ENCODE data around the gene DERL3. TPM values are rescaled to one million over a fixed set of nuclear protein-coding genes. Genes with fewer than 3 reads are reported as not detected.
"Not testable (repeated sequence)": the region's sequence is repeated elsewhere in the genome, so short reads cannot be mapped to it uniquely, and the experiment has no call there.

The DERL3 gene
- total and polyA plus RNA-seq, 10 donors: 10.2 to 62.8 (median 22.4) TPM

GRCh38 chr22:23878219-23878618, 39.4 kb upstream of the DERL3 start:
- H3K9me3 ChIP-seq: no peaks in the 10 kb centered on the region
- peaks cover 0 to 82% (median 17%) of the 10 kb centered on the region in 6 donors for H3K36me3 ChIP-seq
- no peaks in the 10 kb centered on the region for H3K27me3 ChIP-seq (replicated peaks in 1 of 7)
- DNase-seq: peak; percentile 10
- intact Hi-C loops (cut with DNase I; ENCODE audit: low total_unique reads): no loop called here
- no peak overlapping the region for H3K27ac ChIP-seq
- TF ChIP-seq POLR2AphosphoS5 (IDR thresholded peaks at IDR 0.05) (no peak), POLR2A (IDR thresholded peaks at IDR 0.05) (no peak)
- TF ChIP-seq, protein P1, sequence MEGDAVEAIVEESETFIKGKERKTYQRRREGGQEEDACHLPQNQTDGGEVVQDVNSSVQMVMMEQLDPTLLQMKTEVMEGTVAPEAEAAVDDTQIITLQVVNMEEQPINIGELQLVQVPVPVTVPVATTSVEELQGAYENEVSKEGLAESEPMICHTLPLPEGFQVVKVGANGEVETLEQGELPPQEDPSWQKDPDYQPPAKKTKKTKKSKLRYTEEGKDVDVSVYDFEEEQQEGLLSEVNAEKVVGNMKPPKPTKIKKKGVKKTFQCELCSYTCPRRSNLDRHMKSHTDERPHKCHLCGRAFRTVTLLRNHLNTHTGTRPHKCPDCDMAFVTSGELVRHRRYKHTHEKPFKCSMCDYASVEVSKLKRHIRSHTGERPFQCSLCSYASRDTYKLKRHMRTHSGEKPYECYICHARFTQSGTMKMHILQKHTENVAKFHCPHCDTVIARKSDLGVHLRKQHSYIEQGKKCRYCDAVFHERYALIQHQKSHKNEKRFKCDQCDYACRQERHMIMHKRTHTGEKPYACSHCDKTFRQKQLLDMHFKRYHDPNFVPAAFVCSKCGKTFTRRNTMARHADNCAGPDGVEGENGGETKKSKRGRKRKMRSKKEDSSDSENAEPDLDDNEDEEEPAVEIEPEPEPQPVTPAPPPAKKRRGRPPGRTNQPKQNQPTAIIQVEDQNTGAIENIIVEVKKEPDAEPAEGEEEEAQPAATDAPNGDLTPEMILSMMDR (IDR thresholded peaks at IDR 0.05 in 8 of 11, conservative IDR thresholded peaks at IDR 0.05 in 3 of 11): no peak
- no peak overlapping the region for H3K4me3 ChIP-seq
- 87 to 99% (median 94%) methylated on average over 7 of the region's 7 CpGs for WGBS, 5 donors
- no peaks in the 10 kb centered on the region for H3K4me1 ChIP-seq

- DNase-seq: peak; percentile 61
- Histone ChIP-seq H3K27ac (no peak overlapping the region), H3K9me3 (no peaks in the 10 kb centered on the region), H3K4me1 (no peaks in the 10 kb centered on the region), H3K36me3 (peaks cover 0 to 82% (median 19%) of the 10 kb centered on the region in 6 donors), H3K27me3 (replicated peaks in 1 of 7) (no peaks in the 10 kb centered on the region), H3K4me3 (no peak overlapping the region)
- 93 to 98% (median 95%) methylated on average over 8 of the region's 8 CpGs for WGBS, 5 donors
- TF ChIP-seq POLR2A (IDR thresholded peaks at IDR 0.05): no peak
- TF ChIP-seq, protein P1 (IDR thresholded peaks at IDR 0.05 in 8 of 11, conservative IDR thresholded peaks at IDR 0.05 in 3 of 11): no peak
- no peak for TF ChIP-seq POLR2AphosphoS5 (IDR thresholded peaks at IDR 0.05)
- intact Hi-C loops (cut with DNase I; ENCODE audit: low total_unique reads): no loop called here
Observed at GRCh38 chr22:23877566-23877965, 38.8 kb upstream of the DERL3 start.

GRCh38 chr22:23875801-23876200, 37.0 kb upstream of the DERL3 start:
- H3K4me3 ChIP-seq: no peak overlapping the region
- TF ChIP-seq POLR2AphosphoS5 (IDR thresholded peaks at IDR 0.05): no peak
- WGBS, 5 donors: 84 to 93% (median 91%) methylated on average over 2 of the region's 2 CpGs
- intact Hi-C loops (cut with DNase I; ENCODE audit: low total_unique reads): no loop called here
- H3K36me3 ChIP-seq: peaks cover 0 to 81% (median 19%) of the 10 kb centered on the region in 6 donors
- peak; percentile 34 for DNase-seq
- H3K27ac ChIP-seq: no peak overlapping the region
- no peaks in the 10 kb centered on the region for H3K27me3 ChIP-seq (replicated peaks in 1 of 7)
- no peaks in the 10 kb centered on the region for H3K9me3 ChIP-seq
- no peaks in the 10 kb centered on the region for H3K4me1 ChIP-seq

GRCh38 chr22:23874871-23875270, 36.1 kb upstream of the DERL3 start:
- intact Hi-C loops (cut with DNase I; ENCODE audit: low total_unique reads): no loop called here
- Histone ChIP-seq H3K4me1 (no peaks in the 10 kb centered on the region), H3K4me3 (no peak overlapping the region), H3K27me3 (replicated peaks in 1 of 7) (no peaks in the 10 kb centered on the region), H3K27ac (no peak overlapping the region), H3K9me3 (no peaks in the 10 kb centered on the region), H3K36me3 (peaks cover 0 to 87% (median 21%) of the 10 kb centered on the region in 6 donors)
- whole genome bisulfite sequencing, 5 donors: 83 to 90% (median 84%) methylated on average over 4 of the region's 4 CpGs
- TF ChIP-seq POLR2AphosphoS5 (IDR thresholded peaks at IDR 0.05) (no peak), POLR2A (IDR thresholded peaks at IDR 0.05) (no peak)
- TF ChIP-seq, protein P1 (IDR thresholded peaks at IDR 0.05 in 8 of 11, conservative IDR thresholded peaks at IDR 0.05 in 3 of 11): no peak
- no peak for DNase-seq

- DNase-seq: no peak
- Histone ChIP-seq H3K27ac (no peak overlapping the region), H3K27me3 (replicated peaks in 1 of 7) (no peaks in the 10 kb centered on the region), H3K9me3 (no peaks in the 10 kb centered on the region), H3K4me3 (no peak overlapping the region), H3K4me1 (no peaks in the 10 kb centered on the region), H3K36me3 (peaks cover 2 to 70% (median 24%) of the 10 kb centered on the region in 6 donors)
- intact Hi-C loops (cut with DNase I; ENCODE audit: low total_unique reads): no loop called here
- TF ChIP-seq, protein P1 (IDR thresholded peaks at IDR 0.05 in 8 of 11, conservative IDR thresholded peaks at IDR 0.05 in 3 of 11): no peak
- TF ChIP-seq POLR2AphosphoS5 (IDR thresholded peaks at IDR 0.05) (no peak), POLR2A (IDR thresholded peaks at IDR 0.05) (no peak)
- 89 to 95% (median 94%) methylated on average over 4 of the region's 4 CpGs for WGBS, 5 donors
Observed at GRCh38 chr22:23868580-23868979, 29.8 kb upstream of the DERL3 start.

GRCh38 chr22:23864499-23865154, 25.8 kb upstream of the DERL3 start:
- intact Hi-C loops (cut with DNase I; ENCODE audit: low total_unique reads); H3K4me3 ChIP-seq; H3K9me3 ChIP-seq; H3K27me3 ChIP-seq (replicated peaks in 1 of 7); H3K27ac ChIP-seq; H3K4me1 ChIP-seq: not testable (repeated sequence)
- peaks cover 1 to 43% (median 18%) of the 10 kb centered on the region in 6 donors for H3K36me3 ChIP-seq
- DNase-seq: peak; percentile 23
- 69 to 84% (median 81%) methylated on average over 11 of the region's 11 CpGs for WGBS, 5 donors
